Adipocyte (in vitro differentiated cells): Measurements from ENCODE around the gene CHCHD6.

Source experiments
- DNase-seq: peaks from one replicate; pipeline ENCODE4 v3.0.0-alpha.2; 2015; ENCODE audit warnings: low read depth
- H3K27me3 ChIP-seq: replicated peaks from 2 replicates; pipeline ENCODE4 v1.7.0; 2013; ENCODE audit warnings: mild to moderate bottlenecking, low read length, moderate library complexity; ENCODE audit not compliant: control insufficient read depth, insufficient read depth
- H3K36me3 ChIP-seq: 2 replicates; pipeline ENCODE4 v1.7.0; 2013; ENCODE audit warnings: low read length, mild to moderate bottlenecking, moderate library complexity; ENCODE audit not compliant: control insufficient read depth, insufficient read depth, severe bottlenecking
- H3K4me1 ChIP-seq: 2 replicates; pipeline ENCODE4 v1.7.0; 2013; ENCODE audit warnings: mild to moderate bottlenecking, low read length, moderate library complexity; ENCODE audit not compliant: control insufficient read depth, insufficient read depth
- H3K4me3 ChIP-seq: 2 replicates; pipeline ENCODE4 v1.7.0; 2013; ENCODE audit warnings: mild to moderate bottlenecking, low read length, moderate library complexity
- H3K9ac ChIP-seq: 2 replicates; pipeline ENCODE4 v1.7.0; 2013; ENCODE audit warnings: mild to moderate bottlenecking, low read length, moderate library complexity
- H3K9me3 ChIP-seq: 2 replicates; pipeline ENCODE4 v1.7.0; 2013; ENCODE audit warnings: mild to moderate bottlenecking, low read length, moderate library complexity; ENCODE audit not compliant: control insufficient read depth

Gene CHCHD6

GRCh38 chr3:126816986-126817777 lies 113.1 kb downstream of the CHCHD6 start:
- no peak overlapping the region for H3K9ac ChIP-seq
- no peak overlapping the region for H3K4me3 ChIP-seq
- peak; percentile 20 for DNase-seq
- H3K36me3 ChIP-seq, result no peaks in the 10 kb centered on the region
- H3K9me3 ChIP-seq, result no peaks in the 10 kb centered on the region
- H3K27me3 ChIP-seq, result no peaks in the 10 kb centered on the region
- H3K4me1 ChIP-seq, result peaks cover 17% of the 10 kb centered on the region

DNA sequence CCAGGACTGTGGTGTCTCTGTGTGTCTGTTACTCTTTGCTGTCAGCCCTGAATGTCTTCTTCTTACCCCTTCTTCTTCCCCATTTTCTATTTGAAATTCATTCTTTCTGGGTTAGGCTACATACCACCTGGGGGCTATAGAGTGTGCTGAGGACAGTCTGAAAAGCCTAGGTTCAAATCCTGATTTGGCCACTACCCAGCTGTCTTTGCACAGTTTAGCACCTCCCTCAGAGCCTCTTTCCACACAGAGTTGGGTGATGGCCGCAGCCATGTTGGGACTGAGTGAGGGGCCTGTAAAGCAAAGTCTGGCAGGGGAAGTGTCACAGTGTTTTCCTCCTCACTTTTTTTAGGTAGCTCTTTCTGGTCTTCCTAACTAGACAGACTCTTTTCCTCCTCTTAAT lies 113.7 kb downstream of the CHCHD6 start:
- DNase-seq, result no peak
- Histone ChIP-seq H3K36me3 (no peaks in the 10 kb centered on the region), H3K27me3 (no peaks in the 10 kb centered on the region), H3K4me1 (peaks cover 11% of the 10 kb centered on the region), H3K9me3 (no peaks in the 10 kb centered on the region), H3K4me3 (no peak overlapping the region), H3K9ac (no peak overlapping the region)

GRCh38 chr3:126818400-126819095 lies 114.5 kb downstream of the CHCHD6 start:
- DNase-seq, result no peak
- Histone ChIP-seq H3K9me3 (no peaks in the 10 kb centered on the region), H3K27me3 (no peaks in the 10 kb centered on the region), H3K4me1 (peaks cover 11% of the 10 kb centered on the region), H3K36me3 (no peaks in the 10 kb centered on the region), H3K9ac (no peak overlapping the region), H3K4me3 (no peak overlapping the region)

GRCh38 chr3:126826693-126827092 lies 122.7 kb downstream of the CHCHD6 start:
- no peaks in the 10 kb centered on the region for H3K27me3 ChIP-seq
- H3K4me3 ChIP-seq, result no peak overlapping the region
- H3K36me3 ChIP-seq, result no peaks in the 10 kb centered on the region
- H3K4me1 ChIP-seq, result peaks cover 25% of the 10 kb centered on the region
- no peak for DNase-seq
- no peaks in the 10 kb centered on the region for H3K9me3 ChIP-seq
- H3K9ac ChIP-seq, result no peak overlapping the region

DNA sequence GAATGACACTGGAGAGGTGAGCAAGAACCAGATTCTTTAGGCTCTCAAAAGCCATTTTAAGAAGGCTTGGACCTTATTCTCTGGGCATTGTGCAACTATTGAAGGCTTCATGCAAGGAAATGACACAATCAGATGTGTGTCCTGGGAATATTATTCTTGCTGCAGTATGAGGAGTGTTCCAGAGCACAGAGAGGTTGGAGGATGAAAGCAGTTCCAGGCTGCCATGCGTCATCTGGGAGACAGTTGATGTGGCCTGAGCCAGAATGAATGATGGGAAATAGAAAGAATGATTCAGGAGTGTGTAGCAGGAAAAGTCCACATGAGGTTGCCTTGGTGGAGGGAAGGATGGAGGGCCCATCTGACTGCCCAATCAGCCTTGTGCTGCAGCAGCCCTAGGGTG lies 123.1 kb downstream of the CHCHD6 start:
- no peak overlapping the region for H3K4me3 ChIP-seq

DNA sequence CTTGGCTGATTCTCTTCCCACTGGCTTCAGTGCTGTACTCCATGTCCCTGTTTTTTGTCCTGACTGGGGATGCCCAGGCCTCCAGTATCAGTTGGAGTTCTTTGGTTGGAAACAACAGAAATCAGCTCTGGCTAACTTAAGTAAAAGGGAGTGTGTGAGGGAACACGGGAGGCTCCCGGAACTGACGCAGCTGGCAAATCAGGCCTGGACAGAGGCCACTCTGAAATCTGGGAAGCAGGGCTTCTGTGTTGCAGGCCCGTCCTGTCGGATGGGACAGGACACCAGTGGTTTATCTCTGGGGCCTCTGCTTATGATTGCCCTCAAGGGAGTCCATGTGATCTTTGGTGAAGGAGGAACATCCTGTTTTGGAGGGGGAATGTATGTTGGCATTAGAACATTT lies 124.3 kb downstream of the CHCHD6 start:
- DNase-seq, result no peak
- peaks cover 25% of the 10 kb centered on the region for H3K4me1 ChIP-seq
- H3K4me3 ChIP-seq, result no peak overlapping the region
- no peaks in the 10 kb centered on the region for H3K36me3 ChIP-seq
- H3K9me3 ChIP-seq, result no peaks in the 10 kb centered on the region
- no peak overlapping the region for H3K9ac ChIP-seq
- H3K27me3 ChIP-seq, result no peaks in the 10 kb centered on the region

More for the DNA sequence above, 123.1 kb downstream of the CHCHD6 start:
- no peaks in the 10 kb centered on the region for H3K36me3 ChIP-seq
- peaks cover 25% of the 10 kb centered on the region for H3K4me1 ChIP-seq
- H3K9ac ChIP-seq, result no peak overlapping the region
- peak; percentile 39 for DNase-seq
- H3K27me3 ChIP-seq, result no peaks in the 10 kb centered on the region
- H3K9me3 ChIP-seq, result no peaks in the 10 kb centered on the region

DNA sequence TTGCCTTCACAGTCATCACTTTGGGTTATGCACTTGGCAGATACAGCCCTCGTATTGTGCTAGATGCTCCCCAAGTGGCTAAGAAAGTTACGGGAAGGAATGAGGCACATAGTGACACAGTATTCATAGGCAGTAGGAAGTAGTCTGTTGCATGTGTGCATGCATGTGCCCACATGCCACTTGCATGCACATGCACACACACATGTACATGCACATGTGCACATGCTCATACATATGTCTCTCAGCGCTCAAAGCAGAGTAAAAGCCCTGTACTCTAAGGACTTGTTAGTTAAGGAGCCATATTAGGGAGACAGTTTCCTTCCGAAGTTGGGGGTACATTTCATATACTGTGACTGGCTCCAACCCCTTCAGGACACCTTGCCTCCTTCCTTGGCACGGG lies 128.9 kb downstream of the CHCHD6 start:
- no peak for DNase-seq
- H3K36me3 ChIP-seq, result no peaks in the 10 kb centered on the region
- no peaks in the 10 kb centered on the region for H3K9me3 ChIP-seq
- H3K4me3 ChIP-seq, result no peak overlapping the region
- no peak overlapping the region for H3K9ac ChIP-seq
- no peaks in the 10 kb centered on the region for H3K27me3 ChIP-seq
- peaks cover 20% of the 10 kb centered on the region for H3K4me1 ChIP-seq

- no peaks in the 10 kb centered on the region for H3K9me3 ChIP-seq
- no peak for DNase-seq
- no peaks in the 10 kb centered on the region for H3K36me3 ChIP-seq
- H3K4me3 ChIP-seq, result no peak overlapping the region
- H3K9ac ChIP-seq, result no peak overlapping the region
- peaks cover 12% of the 10 kb centered on the region for H3K4me1 ChIP-seq
- no peaks in the 10 kb centered on the region for H3K27me3 ChIP-seq
Observed at GRCh38 chr3:126834596-126835471, 130.8 kb downstream of the CHCHD6 start.

- peak overlapping the region; percentile 31 for H3K9ac ChIP-seq
- no peaks in the 10 kb centered on the region for H3K9me3 ChIP-seq
- no peaks in the 10 kb centered on the region for H3K27me3 ChIP-seq
- DNase-seq, result peak; percentile 59
- peaks cover 12% of the 10 kb centered on the region for H3K4me1 ChIP-seq
- H3K36me3 ChIP-seq, result no peaks in the 10 kb centered on the region
- H3K4me3 ChIP-seq, result no peak overlapping the region
Observed at GRCh38 chr3:126835472-126836219, 131.6 kb downstream of the CHCHD6 start.

- Histone ChIP-seq H3K9me3 (no peaks in the 10 kb centered on the region), H3K27me3 (no peaks in the 10 kb centered on the region), H3K4me1 (peaks cover 12% of the 10 kb centered on the region), H3K36me3 (no peaks in the 10 kb centered on the region), H3K9ac (peak overlapping the region; percentile 31), H3K4me3 (no peak overlapping the region)
- DNase-seq, result no peak
Observed at GRCh38 chr3:126836220-126836860, 132.3 kb downstream of the CHCHD6 start.
